HG03045 (cell line): ENCODE results near the gene AGAP3.
"Not testable (repeated sequence)": the region's sequence is repeated elsewhere in the genome, so short reads cannot be mapped to it uniquely, and the experiment has no call there.

Experiments
- ATAC-seq: cut with Tn5 transposase; IDR thresholded peaks from one replicate; pipeline ENCODE4 v1.9.1; 2021; ENCODE audit warnings: mild to moderate bottlenecking, moderate library complexity; ENCODE audit not compliant: unreplicated experiment

The AGAP3 gene

DNA sequence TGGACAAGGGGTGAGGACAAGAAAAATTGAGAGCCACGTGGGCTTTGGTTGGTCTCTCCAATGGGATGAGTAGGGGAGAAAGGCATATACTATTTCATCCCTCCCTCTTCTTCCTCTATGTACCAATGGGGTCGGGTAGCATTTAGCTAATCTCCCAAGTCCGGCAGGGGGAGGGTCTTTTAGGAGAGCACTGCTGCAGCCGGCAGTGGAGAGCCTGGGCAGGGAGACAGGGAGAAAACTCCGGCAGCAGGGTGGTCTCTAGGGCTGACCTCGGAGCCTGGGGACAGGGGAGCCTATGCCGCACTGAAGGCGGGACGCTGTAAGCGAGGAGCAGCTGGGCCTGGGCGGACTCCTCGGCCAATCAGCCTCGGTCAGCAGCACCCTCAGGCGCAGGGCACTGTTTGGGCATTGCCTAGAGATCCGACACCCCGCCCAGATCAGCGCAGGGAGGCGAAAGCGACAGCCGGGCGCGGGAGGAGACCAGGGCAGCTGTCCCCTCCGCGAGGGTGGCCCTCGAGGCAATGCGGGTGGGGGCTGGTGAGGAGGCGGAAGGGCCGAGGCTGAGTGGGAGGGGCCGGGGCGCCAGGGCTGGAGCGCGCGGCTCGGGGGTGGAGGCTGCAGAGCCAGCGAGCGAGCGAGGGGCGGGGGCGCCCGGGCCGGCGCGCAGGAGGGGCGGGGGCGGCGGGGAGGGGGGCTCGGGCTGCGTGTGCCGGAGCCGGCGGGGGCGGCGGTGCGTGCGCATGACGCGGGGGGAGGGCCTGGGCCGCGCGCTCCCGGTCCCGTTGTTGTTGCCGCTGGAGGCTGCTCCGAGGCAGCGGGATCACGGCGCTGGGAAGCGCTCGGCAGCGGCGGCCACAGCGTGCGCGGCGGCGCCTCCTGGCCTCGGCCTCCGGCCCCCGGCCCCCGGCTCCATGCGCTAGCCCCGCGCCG is at the start of gene AGAP3:
TSS of gene AGAP3 (plus strand) at position 785 of the 930 bp plus-strand sequence. CDS start 267 bp downstream, outside the sequence.
- ATAC-seq: peak; percentile 48

DNA sequence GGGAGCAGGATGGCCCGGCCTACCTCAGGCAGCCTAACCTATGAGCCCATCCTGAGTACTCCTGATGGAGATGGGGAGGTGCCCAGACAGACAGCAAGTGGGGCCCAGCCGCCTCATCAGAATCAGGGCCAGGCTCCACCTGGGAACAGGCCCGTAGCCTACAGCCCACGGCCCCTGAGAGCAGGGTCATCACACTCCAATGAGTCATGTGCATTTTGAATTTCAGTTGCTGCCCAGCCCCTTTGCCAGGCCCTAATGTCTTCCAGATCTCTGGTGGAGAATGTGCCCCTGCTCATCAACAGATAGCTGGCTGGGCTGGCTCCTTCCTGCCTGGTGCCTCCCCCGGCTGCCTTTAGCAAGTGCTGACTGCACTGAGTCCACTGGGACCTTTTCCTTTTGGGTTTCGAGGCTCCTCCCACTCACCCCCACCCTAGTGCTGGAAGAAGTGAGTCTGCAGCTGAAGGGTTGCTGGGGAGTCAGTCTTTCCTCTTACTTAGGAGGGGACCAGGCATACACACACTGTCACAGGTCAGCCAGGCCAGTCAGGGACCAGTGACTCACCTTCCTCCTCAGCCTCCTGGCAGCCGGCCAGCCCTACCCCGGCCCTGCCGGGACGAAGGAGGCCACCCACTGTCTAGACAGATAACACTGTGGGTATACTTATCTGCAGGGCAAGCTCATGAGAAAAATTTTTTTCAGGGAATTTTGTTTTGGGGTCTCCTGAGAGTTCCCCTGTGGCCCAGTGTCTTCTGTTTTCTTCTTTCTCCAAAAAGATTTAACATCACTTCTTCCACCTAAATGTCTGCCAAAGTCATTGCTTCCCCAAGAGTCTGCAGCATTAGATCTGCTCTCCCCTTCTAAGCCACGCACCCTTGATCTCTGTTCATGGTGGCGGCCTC is 47.1 kb upstream of the AGAP3 start:
- no peak for ATAC-seq

DNA sequence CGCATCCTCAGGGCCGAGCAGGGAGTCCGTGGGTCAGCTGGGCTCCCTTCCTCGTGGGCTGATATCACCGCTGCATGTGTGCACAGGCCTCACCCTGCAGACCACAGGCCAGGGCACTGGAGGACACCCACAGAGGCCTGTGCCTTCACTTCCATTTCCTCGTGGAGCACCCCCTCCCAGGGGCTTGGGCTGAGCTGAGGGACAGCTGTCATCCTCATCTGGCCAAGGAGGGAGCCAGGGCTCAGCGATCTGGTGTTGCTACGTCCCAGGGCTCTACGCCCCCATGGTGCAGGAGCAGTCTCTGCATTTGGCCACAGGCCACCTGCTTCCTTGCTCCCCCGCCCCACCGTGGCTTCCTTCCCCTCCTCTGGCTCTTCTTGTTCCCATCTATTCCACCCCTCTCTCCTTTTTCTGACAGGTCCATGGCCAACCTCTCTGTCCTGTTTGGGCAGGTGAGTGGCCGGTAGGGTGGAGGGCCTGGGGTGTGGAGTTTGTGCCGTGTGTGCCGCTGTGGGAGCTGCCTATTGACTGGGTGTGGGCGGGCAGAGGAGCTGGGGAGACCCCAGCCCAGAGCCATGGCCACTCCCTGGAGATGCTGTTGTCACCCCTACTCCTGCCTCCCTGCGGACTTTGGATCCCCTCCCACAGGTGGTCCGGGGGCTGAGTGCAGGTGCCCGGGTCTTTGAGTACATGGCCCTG is 46.3 kb upstream of the AGAP3 start:
- no peak for ATAC-seq

DNA sequence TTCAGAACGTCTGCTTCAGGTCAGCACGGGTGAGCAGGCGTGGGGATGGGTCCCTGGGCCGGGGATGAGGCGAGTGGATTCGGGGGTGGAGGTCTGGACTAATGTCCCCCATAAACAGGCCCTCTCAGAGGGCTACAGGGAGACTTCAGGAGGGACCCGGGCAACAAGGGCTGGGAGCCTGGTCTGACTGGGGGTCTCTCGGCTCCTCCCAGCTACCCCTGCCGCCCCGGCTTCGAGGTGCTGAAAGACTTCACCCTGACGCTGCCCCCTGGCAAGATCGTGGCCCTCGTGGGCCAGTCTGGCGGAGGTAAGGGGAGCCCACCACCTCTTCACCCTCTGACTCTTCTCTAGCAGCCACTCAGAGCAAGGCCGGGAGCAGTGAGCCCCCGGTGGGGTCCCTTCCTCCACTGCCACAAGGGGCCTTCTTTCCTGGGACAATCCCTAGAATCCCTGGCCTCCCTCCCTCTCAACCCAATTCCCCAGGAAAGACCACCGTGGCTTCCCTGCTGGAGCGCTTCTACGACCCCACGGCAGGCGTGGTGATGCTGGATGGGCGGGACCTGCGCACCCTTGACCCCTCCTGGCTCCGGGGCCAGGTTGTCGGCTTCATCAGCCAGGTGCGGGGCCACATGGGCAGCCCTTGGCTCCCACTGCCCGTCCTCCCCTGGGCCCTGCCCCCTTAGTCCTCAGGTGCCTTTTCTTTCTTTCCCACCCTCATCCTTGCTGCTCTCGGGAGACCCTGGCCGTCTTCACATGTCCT is 45.5 kb upstream of the AGAP3 start:
- ATAC-seq: no peak

DNA sequence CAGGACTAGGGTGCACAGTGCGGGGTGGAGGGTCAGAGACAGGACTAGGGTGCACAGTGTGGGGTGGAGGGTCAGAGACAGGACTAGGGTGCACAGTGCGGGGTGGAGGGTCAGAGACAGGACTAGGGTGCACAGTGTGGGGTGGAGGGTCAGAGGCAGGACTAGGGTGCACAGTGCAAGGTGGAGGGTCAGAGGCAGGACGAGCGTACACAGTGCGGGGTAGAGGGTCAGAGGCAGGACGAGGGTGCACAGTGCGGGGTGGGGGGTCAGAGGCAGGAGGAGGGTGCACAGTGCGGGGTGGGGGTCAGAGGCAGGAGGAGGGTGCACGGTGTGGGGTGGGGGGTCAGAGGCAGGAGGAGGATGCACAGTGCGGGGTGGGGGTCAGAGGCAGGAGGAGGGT is 42.8 kb upstream of the AGAP3 start:
- not testable (repeated sequence) for ATAC-seq

DNA sequence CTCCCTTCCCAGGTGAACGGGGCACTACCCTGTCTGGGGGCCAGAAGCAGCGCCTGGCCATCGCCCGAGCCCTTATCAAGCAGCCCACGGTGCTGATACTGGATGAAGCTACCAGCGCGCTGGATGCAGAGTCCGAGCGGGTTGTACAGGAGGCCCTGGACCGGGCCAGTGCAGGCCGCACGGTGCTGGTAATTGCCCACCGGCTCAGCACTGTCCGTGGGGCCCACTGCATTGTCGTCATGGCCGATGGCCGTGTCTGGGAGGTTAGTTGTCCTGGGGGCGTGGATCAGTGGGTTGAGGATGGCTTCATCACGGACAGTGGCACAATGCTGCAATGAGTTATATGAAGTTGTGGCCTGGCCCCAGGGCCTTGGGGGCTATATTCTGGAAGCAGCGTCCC is 42.3 kb upstream of the AGAP3 start:
- ATAC-seq: no peak

DNA sequence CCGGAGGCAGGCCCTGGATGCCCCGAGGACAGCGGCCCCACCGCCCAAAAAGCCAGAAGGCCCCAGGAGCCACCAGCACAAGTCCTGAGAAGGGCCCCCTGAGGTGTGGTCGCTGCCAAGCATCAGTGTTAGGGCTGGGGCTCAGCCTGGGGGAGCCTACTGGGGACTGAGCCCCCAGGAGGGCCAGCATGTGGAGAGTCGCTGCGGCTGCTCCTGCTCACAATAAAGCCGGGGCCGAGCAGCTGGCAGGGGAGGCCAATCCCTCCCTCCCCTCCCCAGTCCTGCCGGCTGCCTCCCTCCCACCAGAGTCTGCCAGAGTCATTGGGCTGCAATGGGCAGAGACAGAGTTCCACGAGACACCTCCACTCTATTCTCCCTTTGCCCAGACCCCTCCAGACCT is 41.0 kb upstream of the AGAP3 start:
- no peak for ATAC-seq

DNA sequence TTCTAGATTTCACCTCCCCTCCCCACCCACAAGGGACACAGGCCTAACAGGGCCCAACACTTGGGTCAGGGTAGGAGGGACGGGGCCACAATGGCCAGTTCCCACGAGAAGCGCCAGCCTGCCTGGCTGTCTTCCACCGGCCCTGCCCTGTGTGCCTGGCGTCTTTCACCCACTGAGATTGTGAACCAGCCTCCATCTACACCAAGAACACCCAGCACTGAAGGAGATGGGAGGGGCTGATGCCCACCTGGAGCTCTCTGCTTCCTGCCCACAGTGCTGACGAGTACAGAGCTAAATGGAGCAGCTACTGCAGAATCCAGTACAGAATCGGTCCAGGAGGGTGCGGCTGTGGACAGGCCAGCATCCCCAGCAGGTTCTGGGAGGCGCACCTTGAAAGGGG is 40.3 kb upstream of the AGAP3 start:
- no peak for ATAC-seq

DNA sequence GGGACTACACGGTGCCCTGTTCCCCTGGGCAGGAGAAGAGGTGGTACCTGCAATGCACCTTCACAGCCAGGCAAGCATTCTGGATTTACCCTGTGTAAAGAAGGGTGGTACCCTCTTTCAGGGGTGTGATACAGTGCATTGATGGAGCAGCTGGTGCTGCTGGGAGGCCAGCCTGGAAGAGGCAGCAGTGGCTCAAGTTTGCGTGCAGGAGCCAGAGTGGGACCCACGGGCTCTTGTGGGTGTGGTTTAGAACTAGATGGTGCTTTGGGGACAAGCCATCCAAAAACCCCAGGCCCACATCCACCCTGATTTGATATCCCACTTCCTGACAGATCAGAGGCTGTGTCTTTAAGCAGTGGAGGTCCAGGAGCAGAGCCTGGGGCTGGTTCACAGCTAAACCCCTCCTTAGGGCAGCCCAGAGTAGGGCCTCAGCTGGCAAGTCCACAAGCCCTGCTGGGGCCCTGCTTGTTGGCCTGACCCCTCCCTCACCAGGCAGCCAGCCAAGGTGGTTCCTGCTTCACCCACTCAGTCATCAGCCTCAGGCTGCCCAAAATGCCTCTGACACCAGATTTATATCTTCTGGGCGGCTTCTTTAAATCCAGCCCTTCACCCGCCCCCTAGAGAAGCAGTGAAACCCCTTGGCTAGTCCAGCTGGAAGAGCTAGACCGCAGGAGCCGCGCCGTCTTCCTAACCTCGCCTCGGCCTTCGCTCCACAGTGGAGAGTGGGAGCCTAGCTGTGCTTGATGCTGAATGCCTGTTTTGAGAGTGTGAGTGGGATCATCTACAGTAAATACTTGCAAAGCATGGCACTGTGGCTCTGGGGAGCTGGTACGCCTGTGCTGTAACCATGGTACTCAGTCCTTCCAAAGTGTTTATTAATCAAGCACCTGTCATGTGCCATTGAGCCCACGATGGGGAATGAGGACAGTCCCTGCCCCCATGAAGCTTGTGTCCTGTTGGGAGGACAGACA is 39.4 kb upstream of the AGAP3 start:
- no peak for ATAC-seq

DNA sequence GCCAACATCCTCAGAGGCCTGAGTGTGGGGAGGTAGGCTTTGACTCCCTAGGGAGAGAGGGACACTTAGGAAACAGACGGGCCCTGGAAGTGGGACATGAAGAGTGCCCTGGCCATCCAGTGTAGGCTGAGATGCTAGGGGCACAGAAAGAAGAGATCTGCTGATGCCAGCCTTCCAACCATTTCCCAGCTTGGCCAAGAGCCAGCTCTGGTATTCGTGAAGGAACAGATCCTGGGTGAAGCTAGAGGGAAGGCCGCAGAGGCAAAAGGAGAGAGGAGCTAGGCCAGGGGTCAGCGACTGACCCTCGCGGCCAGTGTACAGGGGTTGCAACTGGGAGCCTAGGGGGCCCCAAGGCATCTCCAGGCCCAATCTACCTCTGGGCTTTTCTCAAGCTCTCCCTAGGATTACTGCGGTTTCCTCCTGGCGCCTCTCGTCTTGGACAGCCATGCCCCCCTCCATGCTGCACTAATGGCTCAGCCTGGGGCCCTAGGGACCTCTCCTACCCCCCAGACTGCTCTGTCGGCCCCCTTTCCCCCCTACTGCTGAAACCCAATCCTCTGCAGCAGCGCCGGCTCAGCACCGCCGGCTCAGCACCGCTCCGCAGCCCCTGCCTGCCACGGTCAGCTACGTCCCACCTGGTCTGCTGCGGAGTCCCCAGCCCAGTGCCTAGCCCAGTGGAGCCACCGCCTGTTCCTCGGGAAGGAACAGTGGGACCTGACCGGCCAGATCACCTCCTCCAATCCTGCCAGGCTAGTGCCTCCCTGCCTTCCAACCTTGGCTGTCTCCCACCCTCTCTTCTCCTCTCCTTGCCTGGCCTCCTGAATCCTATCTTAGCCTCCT is 38.1 kb upstream of the AGAP3 start, which contains the start of gene ASIC3:
TSS of gene ASIC3 (plus strand) at position 556 of the 840 bp plus-strand sequence. CDS start 355 bp downstream, outside the sequence.
- ATAC-seq: no peak

DNA sequence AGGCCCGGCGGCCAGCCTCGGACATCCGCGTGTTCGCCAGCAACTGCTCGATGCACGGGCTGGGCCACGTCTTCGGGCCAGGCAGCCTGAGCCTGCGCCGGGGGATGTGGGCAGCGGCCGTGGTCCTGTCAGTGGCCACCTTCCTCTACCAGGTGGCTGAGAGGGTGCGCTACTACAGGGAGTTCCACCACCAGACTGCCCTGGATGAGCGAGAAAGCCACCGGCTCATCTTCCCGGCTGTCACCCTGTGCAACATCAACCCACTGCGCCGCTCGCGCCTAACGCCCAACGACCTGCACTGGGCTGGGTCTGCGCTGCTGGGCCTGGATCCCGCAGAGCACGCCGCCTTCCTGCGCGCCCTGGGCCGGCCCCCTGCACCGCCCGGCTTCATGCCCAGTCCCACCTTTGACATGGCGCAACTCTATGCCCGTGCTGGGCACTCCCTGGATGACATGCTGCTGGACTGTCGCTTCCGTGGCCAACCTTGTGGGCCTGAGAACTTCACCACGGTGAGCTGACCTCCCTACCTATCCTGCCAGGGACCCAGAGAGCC is 37.3 kb upstream of the AGAP3 start:
- no peak for ATAC-seq

DNA sequence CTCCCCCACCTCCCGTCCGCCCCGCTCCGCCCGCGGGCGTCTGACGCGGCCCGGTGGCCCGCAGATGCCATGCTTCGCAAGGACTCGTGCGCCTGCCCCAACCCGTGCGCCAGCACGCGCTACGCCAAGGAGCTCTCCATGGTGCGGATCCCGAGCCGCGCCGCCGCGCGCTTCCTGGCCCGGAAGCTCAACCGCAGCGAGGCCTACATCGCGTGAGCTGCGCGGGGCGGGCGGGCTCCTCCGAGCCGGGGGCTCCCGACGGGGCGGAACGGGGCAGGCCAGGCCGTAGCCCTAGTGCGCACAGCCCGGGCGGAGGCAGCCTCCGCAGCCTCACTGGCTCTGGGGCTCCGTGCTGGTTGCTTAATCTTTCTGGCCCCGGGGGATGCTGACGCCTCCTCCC is 35.2 kb upstream of the AGAP3 start:
- no peak for ATAC-seq

DNA sequence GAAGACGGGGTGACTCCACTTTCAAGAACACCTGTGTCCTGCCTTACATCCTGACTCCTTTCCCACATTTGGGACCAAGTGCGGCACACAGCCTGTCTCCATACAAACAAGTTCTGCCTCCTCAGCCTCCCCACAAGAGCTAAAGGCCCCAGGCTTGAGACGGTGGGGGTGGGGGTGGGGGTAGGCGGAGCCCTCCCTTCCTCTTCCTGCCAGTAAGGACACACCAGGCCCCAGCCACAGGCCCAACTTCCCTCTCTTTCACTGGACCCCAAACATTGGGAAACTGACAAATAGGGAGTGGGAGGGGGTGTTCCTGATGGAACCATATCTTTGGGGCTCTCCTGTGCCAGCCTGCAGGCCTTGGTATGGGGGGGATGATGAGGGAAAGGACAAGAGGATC is 33.2 kb upstream of the AGAP3 start:
- ATAC-seq: no peak

DNA sequence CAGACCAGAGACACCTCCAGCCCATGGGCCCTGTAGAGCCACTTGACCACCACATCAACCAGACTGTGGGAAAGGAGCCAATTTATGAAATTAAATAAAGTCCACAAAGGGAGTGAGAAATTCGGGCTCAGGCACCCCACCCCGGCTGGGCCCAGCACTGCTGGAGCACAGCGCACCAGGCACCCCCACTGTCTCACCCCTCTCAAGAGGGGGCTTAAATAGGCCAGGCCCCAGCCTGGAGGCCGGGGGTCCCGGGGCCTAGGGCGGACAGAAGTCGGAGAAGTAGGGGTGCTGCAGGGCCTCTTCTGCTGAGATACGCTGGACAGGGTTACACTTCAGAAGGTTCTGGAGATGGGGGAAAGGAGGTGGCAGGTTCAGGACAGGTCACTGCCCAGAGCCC is 32.5 kb upstream of the AGAP3 start:
- no peak for ATAC-seq

DNA sequence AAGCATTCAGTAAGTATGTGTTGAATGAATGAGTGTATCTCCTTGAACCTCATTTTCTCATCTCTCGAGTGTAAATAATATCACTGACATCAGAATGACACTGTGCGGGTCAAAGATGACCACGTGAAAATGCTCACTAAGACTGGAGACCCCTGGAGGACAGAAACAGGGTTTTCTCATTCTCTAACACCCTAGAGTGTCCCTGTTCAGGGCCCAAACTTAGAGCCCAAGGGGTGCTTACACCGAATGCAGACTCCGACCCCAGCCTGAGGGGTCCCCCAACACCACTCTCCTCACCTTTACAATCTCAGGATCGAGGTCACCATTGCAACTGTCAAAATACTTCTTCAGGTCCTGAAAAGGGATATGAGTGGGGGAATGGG is 30.0 kb upstream of the AGAP3 start:
- ATAC-seq: no peak

DNA sequence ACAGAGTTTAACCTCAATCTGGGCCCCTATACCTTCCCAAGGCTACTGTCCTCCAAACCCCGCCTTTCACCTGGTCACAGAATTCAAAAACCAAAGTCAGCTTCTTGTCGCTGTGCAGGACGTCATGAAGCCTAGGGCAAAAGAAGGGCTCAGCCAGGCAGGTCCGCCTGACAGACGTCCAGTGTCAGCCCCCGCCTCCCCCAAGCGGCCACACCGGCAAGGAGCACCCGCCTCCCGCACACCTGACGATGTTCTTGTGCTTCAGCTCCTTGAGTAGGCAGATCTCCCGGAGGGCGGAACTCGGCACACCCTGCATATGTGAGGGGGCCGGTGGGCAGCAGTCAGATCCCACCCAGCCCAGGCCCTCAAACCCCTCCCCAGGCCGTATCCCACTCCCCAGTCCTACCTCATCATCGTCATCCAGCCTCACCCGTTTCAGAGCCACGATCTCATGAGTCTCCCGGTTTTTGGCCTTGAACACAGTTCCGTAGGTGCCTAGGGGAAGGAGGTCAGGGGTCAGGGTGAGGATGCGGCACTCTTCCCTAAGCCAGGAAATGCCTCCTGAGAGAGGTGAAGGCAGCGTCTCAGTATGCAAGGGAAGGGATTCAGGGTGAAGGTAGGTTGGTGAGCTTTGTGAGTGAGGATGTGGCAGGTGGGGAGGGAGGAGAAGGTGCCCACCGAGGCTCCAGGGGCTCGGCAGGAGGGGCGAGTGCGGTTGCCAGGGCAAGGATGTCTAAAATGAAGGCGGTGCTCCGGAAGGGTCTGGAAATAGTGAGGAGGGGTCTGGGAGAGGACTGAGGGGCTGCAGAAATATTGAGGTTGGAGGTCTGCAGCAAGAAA is 29.4 kb upstream of the AGAP3 start:
- ATAC-seq: no peak

DNA sequence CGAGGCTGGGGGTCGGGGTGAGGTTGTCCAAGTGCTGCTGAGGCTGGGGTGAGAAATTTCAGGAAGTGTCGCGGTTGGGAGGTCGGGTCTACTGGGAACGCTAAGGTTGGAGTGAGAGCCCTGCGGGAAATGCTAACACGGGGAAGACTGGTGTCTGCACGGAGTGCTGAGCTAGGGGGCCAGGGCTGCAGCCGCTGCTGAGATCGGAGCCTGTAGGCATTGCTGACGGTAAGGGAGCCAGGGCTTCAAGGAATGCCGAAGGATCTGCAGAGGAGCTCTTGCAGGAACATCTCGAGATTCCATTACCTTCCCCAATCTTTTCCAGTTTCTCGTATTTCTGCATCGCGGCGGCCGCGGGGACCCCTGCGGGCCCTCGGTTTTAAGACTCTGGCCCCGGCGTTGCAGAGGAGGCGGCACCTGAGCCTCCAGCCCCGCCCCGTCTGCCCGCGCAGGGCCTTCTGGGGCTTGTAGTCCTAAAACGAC is 28.7 kb upstream of the AGAP3 start, which contains the start of gene CDK5:
TSS of gene CDK5 (minus strand) at position 392 of the 483 bp plus-strand sequence. CDS start at position 343, 49 bp downstream.
- peak; percentile 8 for ATAC-seq
